Activated CD4-positive, alpha-beta T cell treated with anti-CD3 and anti-CD28 coated beads for 4 hours (primary cell): Measurements from ENCODE around the gene ITPK1.
"Not testable (repeated sequence)": the region's sequence is repeated elsewhere in the genome, so short reads cannot be mapped to it uniquely, and the experiment has no call there.

ENCODE experiments used
- DNase-seq, 2 donors: peaks; one replicate each; pipeline ENCODE4 v3.0.0-alpha.2; 2020

The ITPK1 gene

GRCh38 chr14:93082576-93083001 is 33.1 kb downstream of the ITPK1 start:
- DNase-seq, result no peak

- DNase-seq, result peak; percentile 12 to 43
These were observed 33.7 kb downstream of the ITPK1 start for GRCh38 chr14:93081876-93082570.

- no peak for DNase-seq
These were observed 35.8 kb downstream of the ITPK1 start for GRCh38 chr14:93079865-93080403.

GRCh38 chr14:93079321-93079720 is 36.4 kb downstream of the ITPK1 start:
- DNase-seq, result no peak

- DNase-seq, result no peak
These were observed 36.9 kb downstream of the ITPK1 start for GRCh38 chr14:93078870-93079269.

- DNase-seq, result no peak
These were observed 39.0 kb downstream of the ITPK1 start for GRCh38 chr14:93076755-93077154.

- DNase-seq, result no peak
These were observed 39.8 kb downstream of the ITPK1 start for GRCh38 chr14:93075891-93076290.

- no peak for DNase-seq
These were observed 41.6 kb downstream of the ITPK1 start for GRCh38 chr14:93073910-93074769.

- no peak for DNase-seq
These were observed 42.4 kb downstream of the ITPK1 start for GRCh38 chr14:93073358-93073707.

- no peak for DNase-seq
These were observed 42.9 kb downstream of the ITPK1 start for GRCh38 chr14:93072659-93073357.

- no peak for DNase-seq
These were observed 47.0 kb downstream of the ITPK1 start for GRCh38 chr14:93068711-93069110.

GRCh38 chr14:93067088-93067487 is 48.6 kb downstream of the ITPK1 start:
- DNase-seq, result no peak

- DNase-seq, result no peak
These were observed 50.4 kb downstream of the ITPK1 start for GRCh38 chr14:93065272-93065730.

- no peak for DNase-seq
These were observed 51.1 kb downstream of the ITPK1 start for GRCh38 chr14:93064411-93065271.

- DNase-seq, result no peak
These were observed 52.3 kb downstream of the ITPK1 start for GRCh38 chr14:93063393-93063792.

GRCh38 chr14:93062890-93063289 is 52.8 kb downstream of the ITPK1 start:
- no peak for DNase-seq

- DNase-seq, result not testable (repeated sequence)
These were observed 53.7 kb downstream of the ITPK1 start for GRCh38 chr14:93062013-93062412.

- no peak for DNase-seq
These were observed 54.2 kb downstream of the ITPK1 start for GRCh38 chr14:93061380-93062012.

GRCh38 chr14:93060841-93061240 is 54.9 kb downstream of the ITPK1 start:
- no peak for DNase-seq

- no peak for DNase-seq
These were observed 55.7 kb downstream of the ITPK1 start for GRCh38 chr14:93059917-93060545.

GRCh38 chr14:93059260-93059659 is 56.5 kb downstream of the ITPK1 start:
- no peak for DNase-seq
